NCI-H1694 (cell line): ENCODE measurements around the gene MTREX.
A peak's percentile ranks its signal among the peaks of the same experiment; 100 is the strongest.

Source experiments
- DNase-seq: peaks from one replicate; lab custom pipeline; 2025; lab: John Stamatoyannopoulos, UW

Gene MTREX

DNA sequence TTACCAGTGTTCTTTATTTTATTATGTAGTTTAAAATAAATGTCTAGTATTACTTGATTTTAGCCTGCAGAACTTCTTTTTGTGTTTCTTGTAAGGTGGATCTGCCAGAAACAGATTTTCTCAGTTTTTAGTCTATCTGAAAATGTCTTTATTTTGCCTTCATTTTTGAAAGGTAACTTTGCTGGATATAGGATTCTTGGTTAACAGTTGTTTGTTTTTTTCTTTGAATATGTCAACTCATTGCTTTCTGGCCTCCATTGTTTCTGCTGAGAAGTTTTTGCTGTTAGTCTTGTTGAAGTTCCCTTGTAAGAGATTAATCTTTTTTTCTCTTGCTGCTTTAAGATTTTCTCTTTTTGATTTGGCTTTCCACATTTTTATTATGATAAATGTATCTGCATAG lies 75.5 kb downstream of the MTREX start:
- no peak for DNase-seq

DNA sequence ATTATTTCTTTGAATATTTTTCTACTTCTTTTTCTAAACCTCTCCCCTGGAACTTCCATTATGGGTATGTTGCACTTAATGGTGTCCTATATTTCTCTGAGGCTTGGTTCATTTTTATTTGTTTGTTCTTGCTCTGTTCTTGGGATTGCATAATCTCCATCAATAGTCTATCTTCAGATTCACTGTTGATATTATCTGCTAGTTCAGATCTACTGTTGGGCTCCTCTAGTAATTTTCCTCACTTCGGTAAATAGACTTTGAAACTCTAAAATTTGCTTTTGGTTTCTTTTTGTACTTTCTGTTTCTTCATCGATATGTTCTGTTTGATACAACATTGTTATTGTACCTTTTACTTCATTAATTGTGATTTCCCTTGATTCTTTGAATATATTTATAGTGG lies 76.3 kb downstream of the MTREX start:
- DNase-seq = no peak

DNA sequence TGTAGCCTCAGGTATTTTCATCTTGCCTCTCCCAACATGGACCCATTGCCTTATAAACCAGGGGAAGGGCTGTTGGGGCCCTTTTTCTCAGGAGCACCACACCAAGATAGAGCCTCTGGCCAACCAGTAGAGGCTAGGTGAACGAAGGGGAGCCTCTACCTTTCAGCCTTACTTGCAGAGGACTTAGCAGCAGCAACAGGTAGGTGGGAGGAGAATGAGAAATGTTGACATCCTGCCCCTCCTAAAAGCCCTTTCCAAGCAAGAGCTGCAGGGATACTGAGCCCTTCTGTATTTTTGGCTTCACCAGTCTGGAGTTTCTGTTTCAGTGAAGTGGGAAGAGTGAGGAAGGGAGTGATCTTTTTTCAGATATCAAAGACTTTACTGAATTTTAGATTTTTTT lies 77.4 kb downstream of the MTREX start:
- no peak for DNase-seq

DNA sequence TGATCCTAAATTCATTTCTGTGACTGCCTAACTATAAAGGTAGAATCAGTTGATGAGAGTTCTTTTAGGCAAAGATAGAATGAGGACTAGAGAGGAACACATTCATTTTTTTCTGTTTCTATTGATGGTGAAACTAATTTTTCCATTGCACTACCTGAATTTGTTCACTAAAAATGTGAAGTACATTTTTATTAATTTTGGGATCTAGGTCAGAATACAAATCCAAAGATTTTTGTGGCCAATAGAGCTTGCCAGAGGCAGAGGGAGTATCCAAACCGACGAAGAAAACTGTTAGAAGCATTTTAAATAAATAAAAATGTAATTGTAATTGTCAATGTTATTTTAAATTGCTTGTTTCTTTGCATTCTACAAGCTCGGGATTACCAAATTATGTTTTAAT lies 78.1 kb downstream of the MTREX start:
- DNase-seq = no peak

DNA sequence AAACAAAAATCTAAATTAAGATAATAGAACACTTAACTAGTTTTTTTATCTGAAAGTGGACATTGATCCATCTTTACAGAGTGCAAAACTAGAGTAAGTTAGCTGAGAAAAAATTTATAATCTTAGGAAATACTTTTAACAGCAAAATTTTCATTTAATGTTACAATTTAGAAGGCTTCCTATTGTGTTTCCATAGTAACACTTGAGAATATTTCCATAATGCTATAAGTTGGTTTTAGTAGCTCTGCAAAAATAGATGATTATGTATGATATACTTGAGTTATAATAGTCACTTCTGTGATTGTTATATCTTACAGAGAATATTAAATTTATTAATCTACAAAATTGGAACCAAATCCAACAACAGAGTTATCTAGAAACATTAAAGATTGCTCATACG lies 78.6 kb downstream of the MTREX start:
- DNase-seq = no peak

DNA sequence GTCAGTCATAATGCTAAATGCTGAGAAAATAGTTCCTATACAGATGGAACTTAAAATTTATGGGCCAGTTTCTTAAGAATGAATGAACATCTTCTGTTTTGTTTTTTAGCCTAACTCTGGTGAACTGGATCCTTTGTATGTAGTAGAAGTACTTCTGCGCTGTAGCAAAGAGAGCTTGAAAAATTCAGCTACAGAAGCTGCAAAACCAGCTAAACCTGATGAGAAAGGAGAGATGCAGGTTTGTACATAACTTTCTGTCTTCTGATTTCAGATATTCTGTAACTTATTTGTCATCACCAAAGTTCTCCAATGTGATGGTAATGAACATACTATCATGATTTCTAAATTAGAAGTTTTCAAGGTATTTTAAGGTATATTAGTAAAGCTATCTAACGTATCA lies 80.1 kb downstream of the MTREX start:
- DNase-seq = no peak

DNA sequence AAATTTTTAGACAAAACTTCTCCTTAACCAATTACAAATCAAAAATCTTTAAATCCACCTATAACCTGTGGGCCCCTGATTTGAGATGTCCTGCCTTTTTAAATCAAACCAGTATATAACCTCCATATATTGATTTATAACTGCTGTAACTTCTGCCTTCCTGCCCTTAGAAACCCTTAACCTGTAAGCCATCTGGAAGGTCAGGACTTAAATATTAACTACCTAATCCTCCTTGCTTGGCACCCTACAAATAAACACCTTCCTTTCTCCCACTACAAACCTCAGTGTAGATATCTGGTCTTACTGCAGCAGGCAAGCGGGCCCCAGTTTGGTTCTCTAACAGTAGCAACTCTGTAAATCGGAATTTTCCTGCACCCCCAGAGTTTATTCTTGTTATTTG lies 83.9 kb downstream of the MTREX start:
- no peak for DNase-seq

DNA sequence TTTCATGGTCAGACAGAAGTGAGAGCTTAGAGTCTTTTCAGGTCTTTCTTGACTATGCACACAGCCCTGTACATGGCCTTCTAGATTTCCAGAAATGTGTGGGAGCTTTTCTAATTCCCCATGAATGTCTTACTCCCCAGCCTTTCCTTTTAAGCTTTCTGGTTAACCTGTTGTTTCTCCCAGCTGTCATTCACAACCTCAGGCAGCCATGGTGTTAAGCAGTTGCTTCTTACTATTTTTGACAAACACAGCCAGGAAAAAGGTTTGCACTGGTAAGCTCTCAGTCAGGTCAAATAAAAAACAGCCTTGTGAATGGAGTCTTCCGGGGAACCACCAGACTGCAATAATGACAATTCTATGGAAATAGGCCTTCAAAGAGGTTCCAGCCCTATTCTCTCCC lies 84.9 kb downstream of the MTREX start:
- no peak for DNase-seq

DNA sequence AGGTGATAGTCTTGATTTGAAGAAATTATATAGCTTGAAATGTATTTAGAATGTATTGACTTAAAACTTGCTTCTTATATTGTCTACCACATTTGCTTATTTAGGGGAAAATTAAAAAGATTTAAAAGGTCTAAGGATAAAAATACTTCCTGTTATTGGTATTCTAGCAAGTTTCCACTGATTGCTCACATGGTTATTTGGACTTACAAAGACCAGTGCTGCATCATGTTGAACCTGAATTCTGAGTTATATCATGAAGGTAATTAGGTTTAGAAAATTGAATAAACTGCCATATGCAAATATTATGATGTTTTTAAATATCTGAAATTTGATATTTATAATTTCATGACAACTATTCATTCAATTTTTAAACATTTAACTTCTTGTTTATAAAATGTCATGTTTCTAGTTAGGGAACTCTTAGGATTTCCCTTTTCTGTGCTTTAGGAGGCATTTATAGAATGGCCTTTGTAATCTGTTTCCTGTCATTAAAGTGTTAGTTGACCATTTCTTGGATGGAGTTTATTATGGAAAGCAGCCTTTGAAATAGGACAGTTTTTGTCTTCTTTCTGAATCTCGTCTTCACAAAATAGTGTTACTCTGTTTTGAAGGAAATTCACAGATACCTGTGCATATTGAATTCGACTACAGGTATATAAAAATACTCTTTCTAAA lies 85.8 kb downstream of the MTREX start:
- no peak for DNase-seq

DNA sequence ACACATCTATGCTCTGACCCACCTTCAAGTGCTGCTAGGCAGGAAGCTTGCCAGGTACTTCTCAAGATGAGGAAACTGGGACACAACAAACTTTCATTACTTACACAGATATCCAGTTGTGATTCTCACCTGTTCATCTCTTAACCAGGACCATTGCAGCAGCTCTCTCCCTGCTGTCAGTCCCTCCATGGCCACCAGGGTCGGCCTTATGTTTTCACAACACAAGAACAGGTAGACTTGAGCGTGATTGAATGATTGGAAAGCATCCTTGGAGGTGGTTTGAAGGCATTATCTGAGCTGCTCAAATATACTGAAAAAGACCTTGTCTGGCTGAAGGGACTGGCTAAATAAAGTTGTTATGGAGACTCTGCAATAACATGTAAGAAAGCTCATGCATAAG lies 94.4 kb downstream of the MTREX start:
- DNase-seq = no peak

DNA sequence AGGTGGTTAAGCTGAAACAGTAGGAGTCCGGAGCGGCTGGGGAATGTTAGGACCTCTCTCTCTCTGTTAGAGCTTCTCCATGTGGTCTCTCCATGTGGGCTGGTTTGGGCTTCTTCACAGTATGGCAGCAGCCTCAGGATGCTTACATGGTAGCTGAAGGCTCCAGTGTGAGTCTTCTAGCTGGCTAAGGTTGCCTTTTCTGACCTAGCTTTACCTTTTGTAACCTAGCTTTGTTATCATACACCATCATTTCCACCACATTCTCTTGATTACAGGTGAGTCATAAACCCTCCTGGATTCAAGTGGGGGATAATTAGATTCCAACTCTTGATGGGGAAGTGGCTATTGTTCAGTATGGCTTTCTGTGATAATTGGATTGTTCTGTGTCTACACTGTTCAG lies 98.5 kb downstream of the MTREX start:
- no peak for DNase-seq

DNA sequence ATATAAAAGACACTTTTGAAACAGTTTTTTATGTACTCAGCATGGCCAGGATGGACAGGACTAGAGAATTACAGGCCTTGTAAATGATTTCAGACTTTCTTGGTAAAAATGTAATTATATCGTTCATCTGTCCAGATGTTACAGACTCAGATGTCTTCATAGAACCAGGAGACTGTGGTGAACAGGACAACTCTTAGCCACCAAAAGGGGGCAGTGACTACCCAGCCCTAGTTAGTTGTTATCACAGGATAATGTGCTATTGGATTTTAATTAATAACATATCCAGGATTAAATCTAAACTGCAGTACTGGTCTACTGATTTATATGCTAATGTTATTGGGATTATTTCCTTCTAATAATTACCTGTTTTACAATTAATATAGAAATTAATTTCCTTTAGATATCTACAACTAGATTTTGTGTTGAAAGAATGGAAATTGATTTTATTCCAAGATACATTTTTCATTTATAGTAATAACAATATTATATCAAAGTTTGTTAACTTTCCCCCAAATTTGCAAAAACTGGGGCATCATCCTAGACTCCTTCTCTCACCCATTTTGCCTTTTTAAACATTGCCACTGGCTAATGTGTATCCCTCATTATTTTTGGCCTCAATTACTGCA lies 99.4 kb downstream of the MTREX start:
- DNase-seq = peak; percentile 52

DNA sequence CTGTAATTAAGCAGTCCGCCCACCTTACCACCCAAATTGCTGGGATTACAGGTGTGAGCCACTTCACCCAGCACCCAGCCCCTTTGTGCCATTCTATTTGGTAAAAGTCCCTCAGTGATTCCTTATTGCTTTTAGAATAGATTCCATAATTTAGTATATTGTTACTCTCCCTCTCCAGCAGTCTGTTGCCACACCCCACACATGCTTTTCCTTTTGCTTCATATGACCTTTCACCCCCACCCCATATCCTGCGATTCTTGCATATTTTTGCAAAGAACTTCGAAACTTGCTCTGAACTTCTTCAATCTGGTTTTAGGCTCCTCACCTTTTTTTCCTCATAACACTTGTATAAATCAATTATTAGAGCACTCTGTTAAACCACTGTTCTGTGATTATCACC lies 100.2 kb downstream of the MTREX start:
- no peak for DNase-seq

DNA sequence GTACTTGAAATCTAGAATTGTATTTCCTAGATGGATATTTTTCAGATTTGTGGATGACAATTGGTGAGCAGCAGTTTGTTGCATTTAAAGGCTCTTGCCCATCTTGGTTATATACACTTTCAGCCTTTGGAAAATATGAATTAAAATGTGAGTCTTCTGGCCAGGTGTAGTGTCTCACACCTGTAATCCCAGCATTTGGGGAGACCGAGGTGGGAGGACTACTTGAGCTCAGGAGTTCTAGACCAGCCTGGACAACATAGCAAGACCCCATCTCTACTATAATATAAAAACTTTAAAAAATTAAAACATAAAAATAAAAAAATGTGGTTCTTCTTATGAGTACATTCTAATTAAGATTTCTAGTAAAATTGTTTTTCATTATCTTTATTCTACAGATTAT lies 102.0 kb downstream of the MTREX start:
- DNase-seq = no peak

DNA sequence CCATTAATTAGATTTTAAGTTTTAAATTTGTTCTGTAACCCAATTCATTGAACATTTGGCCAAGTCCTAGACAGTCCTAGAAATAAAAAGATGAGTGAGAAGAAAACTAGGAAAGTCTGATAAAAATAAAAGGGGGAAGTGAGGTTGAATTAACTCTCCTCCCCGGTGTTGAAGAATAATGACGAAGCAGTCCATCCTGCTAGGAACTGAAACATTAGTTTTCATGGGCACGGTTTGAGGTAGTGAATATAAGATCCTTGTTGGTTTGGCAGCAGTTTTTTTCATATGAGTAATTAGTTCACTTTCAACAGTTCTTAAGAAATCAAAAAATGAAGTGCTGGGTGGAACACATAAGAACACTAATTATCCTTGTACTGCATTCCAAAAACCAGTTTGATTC lies 103.1 kb downstream of the MTREX start:
- no peak for DNase-seq

DNA sequence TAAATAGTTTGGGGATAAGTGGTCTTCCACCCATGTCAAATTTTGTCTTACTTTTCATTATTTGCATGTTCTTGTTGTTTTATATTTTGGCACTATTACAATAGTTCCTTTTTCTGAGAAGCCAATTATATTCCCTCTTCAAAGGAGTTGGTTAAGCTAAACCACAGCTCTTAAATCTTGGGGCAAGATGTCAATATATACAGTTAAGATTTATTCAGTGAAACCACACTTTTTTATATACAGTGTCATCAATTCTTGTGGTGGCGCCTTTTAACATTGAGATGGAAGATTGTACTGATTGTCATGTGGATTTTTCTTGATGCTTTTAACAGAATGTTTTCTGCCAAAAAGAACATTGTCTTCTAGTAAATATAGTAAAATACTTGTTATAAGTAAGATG lies 104.1 kb downstream of the MTREX start:
- DNase-seq = no peak

DNA sequence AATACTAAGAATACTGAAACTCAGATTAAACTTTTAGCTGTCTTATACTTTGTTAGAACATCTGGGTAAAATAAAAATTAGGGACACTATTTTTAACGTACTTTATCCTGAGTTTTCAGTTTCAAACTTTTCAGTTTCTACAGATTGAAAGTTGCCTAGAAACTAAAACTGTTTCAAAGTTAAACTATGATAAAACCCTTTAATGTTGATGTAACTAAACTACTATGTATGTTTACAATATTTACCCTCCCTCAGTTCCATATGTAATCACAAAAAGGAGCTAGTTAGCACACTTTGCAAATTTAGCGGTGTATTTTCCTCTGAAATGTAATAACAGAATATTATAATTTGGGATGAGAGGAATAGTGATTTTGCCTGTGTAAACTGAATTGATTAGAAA lies 105.9 kb downstream of the MTREX start:
- no peak for DNase-seq

DNA sequence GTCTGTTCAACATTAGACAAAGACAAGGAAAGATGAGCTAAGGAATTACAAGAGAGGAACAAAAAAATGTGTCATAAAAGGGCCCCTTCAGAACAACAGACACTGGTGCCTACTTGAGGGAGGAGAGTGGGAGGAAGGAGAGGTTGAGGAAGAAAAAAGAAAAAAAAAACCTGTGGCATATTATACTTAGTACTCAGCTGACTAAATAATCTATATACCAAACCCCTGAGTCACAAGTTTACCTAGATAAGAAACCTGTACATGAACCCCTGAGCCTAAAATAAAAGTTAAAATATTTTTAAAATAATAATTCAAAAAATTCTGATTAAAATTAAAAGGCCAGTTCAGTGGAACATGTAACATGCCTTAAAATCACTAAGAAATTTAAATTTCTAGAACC lies 107.3 kb downstream of the MTREX start:
- DNase-seq = no peak

DNA sequence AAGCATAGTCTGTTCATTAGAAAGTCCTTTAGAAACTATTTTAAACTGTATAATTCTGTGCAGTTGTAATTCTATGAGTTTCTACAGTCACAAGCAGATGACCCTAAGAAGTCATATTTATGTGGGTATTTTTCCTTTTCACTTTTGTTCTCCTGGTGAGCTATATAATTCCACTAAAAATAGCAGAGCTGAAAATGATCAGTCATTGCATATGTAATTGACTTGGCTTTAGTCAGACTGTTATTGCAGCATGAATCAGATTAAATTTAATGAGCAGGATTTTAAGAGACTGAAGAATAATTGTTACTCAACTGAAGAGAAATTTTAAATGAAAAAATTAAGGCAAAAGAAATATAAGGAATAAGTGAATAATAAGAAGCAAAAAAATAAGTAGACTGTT lies 108.5 kb downstream of the MTREX start:
- no peak for DNase-seq

DNA sequence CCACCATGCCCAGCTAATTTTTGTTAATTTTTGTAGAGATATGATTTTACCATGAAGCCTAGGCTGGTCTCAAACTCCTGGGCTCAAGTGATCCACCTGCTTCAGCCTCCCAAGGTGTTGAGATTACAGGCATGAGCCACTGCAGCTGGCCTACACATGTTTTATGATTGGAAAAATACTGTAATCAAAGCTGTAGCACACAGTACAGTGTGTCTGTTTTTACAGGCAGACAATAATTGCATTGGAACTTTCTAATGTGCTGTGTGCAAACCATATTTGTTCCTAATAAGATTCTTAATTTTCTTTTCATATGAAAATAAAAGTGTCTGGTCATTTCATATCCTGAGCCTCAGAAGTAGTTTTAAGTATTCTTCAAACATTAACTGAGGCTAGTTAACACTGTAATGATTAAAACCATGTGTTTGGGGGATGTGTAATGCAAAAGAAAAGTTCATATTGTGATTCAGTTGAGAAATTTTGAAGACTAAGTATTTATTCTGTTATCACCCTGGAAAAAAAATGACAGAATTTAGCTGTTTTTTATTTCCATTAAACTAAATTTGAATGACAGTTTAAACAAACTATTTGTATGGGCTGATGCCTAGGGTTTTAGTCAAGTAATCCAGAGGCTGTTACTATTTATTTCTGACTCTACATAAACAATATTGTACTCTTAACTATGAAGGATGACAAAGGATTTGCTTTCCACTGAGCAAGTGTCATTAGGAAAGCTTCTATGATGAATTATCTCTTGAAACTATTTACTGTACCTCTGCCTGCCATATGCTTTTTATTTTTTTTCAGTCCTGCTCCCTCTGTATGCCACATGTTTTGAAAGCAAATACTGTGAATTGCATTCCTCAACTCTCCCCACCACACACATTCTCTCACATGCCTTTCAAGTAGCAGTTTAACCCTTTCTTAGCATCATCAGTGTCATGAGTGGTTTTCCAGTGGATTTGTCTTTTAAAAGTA lies 111.5 kb downstream of the MTREX start:
- DNase-seq = no peak

DNA sequence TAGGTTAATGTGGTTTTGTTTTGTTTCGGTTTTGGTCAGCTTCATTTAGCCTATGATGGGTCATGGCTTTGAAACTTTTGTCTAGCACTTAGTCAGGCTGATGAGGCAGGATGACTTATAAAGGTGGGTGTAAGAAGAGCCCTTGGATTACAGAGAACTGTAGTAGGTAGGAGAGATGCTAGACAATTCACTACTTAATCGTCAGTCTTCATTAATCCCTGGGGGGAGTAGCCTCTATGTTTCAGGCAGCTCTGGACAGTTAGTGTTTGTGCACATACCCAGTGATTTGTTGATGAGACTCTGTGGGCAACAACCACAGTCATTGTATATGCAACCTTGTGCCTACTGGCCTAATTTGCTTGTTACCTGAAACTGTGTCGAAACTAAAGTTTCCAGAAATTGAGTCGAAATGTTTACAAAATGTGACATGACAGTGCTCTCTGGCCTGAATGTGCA lies 113.3 kb downstream of the MTREX start:
- DNase-seq = no peak

DNA sequence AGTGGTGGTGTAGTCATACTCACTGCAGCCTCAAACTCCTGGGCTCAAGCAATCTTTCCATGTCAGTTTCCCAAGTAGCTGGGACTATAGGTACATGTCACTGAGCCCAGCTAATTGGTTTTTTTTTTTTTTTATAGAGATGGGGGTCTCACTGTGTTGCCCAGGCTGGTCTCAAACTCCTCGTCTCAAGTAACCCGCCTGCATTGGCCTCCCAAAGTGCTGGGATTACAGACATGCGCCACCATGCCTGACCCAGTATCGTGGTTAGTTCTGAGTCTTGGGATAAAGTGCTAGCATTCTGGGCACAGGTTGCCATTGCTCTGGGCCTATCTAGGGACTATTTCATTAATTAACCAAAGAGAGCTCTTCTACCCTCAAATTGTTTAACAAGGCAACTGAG lies 118.7 kb downstream of the MTREX start:
- no peak for DNase-seq

DNA sequence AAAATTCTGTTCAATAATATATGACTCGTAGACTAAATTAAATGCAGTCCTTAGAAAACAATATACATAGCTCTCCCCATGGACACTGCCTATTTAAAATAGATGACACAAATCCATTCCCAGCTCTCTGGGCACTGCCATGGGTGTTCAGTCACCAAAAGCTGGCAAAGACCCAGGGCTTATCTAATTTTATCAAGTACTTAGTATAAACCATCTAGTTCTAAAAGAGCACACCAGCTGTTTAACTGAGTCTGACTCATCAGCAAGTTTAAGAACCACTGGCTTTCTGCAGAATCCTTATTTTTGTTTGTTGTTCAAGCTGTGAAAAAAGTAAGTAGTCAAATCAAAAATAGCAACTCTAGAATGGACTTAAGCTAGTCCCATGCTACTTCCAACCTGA lies 119.4 kb downstream of the MTREX start:
- DNase-seq = no peak
